Dendritic cell treated with granulocyte-macrophage colony-stimulating factor and Interleukin-4, amounts not matched to agents 40 ng/mL and 50 ng/mL, for 4 days (primary cell): ENCODE data around the gene MTFR1L.

ENCODE experiments used
- H3K27ac Mint-ChIP-seq: one replicate; pipeline ENCODE4 v1.8.0; 2022; ENCODE audit warnings: mild to moderate bottlenecking, mixed read lengths
- H3K27me3 Mint-ChIP-seq: one replicate; pipeline ENCODE4 v1.8.0; 2022; ENCODE audit warnings: mild to moderate bottlenecking, mixed read lengths
- H3K36me3 Mint-ChIP-seq: one replicate; pipeline ENCODE4 v1.8.0; 2022; ENCODE audit warnings: low read depth, mixed read lengths
- H3K4me1 Mint-ChIP-seq: one replicate; pipeline ENCODE4 v1.8.0; 2022; ENCODE audit warnings: low read depth, mixed read lengths
- H3K4me3 Mint-ChIP-seq: one replicate; pipeline ENCODE4 v1.8.0; 2022; ENCODE audit warnings: mild to moderate bottlenecking, moderate library complexity, mixed read lengths
- H3K9me3 Mint-ChIP-seq: one replicate; pipeline ENCODE4 v1.8.0; 2022; ENCODE audit warnings: mixed read lengths
- intact Hi-C: fragments of 100-400 bp; cut with micrococcal nuclease; formaldehyde crosslinking; loops from one replicate; pipeline ENCODE4 v1.15.0; 2022

Gene MTFR1L

GRCh38 chr1:25797939-25798338, 21.8 kb upstream of the MTFR1L start:
- H3K9me3 Mint-ChIP-seq = no peaks in the 10 kb centered on the region
- no peak overlapping the region for H3K27ac Mint-ChIP-seq
- H3K4me1 Mint-ChIP-seq = peaks cover 35% of the 10 kb centered on the region
- peaks cover 19% of the 10 kb centered on the region for H3K36me3 Mint-ChIP-seq
- no peak overlapping the region for H3K4me3 Mint-ChIP-seq
- intact Hi-C loops = loop anchor here (2.0 kb wide), 1 partner anchor 189 kb away; no protein-coding TSS in a partner anchor
- H3K27me3 Mint-ChIP-seq = peaks cover 8% of the 10 kb centered on the region

GRCh38 chr1:25798666-25799351, 20.9 kb upstream of the MTFR1L start:
- H3K36me3 Mint-ChIP-seq = peaks cover 19% of the 10 kb centered on the region
- peaks cover 8% of the 10 kb centered on the region for H3K27me3 Mint-ChIP-seq
- peak overlapping the region; percentile 73 for H3K27ac Mint-ChIP-seq
- no peaks in the 10 kb centered on the region for H3K9me3 Mint-ChIP-seq
- peaks cover 36% of the 10 kb centered on the region for H3K4me1 Mint-ChIP-seq
- intact Hi-C loops = no loop called here
- no peak overlapping the region for H3K4me3 Mint-ChIP-seq

GRCh38 chr1:25799352-25799934, 20.3 kb upstream of the MTFR1L start:
- no peaks in the 10 kb centered on the region for H3K9me3 Mint-ChIP-seq
- intact Hi-C loops = no loop called here
- H3K27me3 Mint-ChIP-seq = peaks cover 8% of the 10 kb centered on the region
- H3K27ac Mint-ChIP-seq = peak overlapping the region; percentile 73
- H3K4me1 Mint-ChIP-seq = peaks cover 36% of the 10 kb centered on the region
- H3K4me3 Mint-ChIP-seq = peak overlapping the region; percentile 67
- peaks cover 19% of the 10 kb centered on the region for H3K36me3 Mint-ChIP-seq

GRCh38 chr1:25799935-25800702, 19.6 kb upstream of the MTFR1L start, which contains the start of gene SELENON:
Gene SELENON, plus strand, starts transcription at chr1:25800193. Its CDS starts 38 bp downstream, at chr1:25800231.
- Mint-ChIP-seq H3K36me3 (peaks cover 21% of the 10 kb centered on the region), H3K4me3 (peak within 1 kb of the TSS; percentile 90), H3K4me1 (peaks cover 38% of the 10 kb centered on the region), H3K27ac (peak within 1 kb of the TSS; percentile 82), H3K9me3 (no peaks in the 10 kb centered on the region), H3K27me3 (peaks cover 6% of the 10 kb centered on the region)
- intact Hi-C loops = no loop called here

GRCh38 chr1:25800703-25801377, 18.9 kb upstream of the MTFR1L start:
- H3K27ac Mint-ChIP-seq = peak overlapping the region; percentile 82
- intact Hi-C loops = no loop called here
- peaks cover 45% of the 10 kb centered on the region for H3K4me1 Mint-ChIP-seq

GRCh38 chr1:25802915-25803314, 16.8 kb upstream of the MTFR1L start:
- H3K36me3 Mint-ChIP-seq = peaks cover 49% of the 10 kb centered on the region
- peaks cover 3% of the 10 kb centered on the region for H3K27me3 Mint-ChIP-seq
- H3K4me3 Mint-ChIP-seq = no peak overlapping the region
- intact Hi-C loops = no loop called here
- no peak overlapping the region for H3K27ac Mint-ChIP-seq
- no peaks in the 10 kb centered on the region for H3K9me3 Mint-ChIP-seq
- peaks cover 46% of the 10 kb centered on the region for H3K4me1 Mint-ChIP-seq

More at GRCh38 chr1:25800703-25801377, 18.9 kb upstream of the MTFR1L start:
- peaks cover 28% of the 10 kb centered on the region for H3K36me3 Mint-ChIP-seq
- no peaks in the 10 kb centered on the region for H3K9me3 Mint-ChIP-seq
- H3K27me3 Mint-ChIP-seq = peaks cover 5% of the 10 kb centered on the region
- H3K4me3 Mint-ChIP-seq = peak overlapping the region; percentile 90

GRCh38 chr1:25803368-25803767, 16.4 kb upstream of the MTFR1L start:
- peaks cover 3% of the 10 kb centered on the region for H3K27me3 Mint-ChIP-seq
- no peak overlapping the region for H3K27ac Mint-ChIP-seq
- H3K4me3 Mint-ChIP-seq = no peak overlapping the region
- no peaks in the 10 kb centered on the region for H3K9me3 Mint-ChIP-seq
- intact Hi-C loops = no loop called here
- H3K4me1 Mint-ChIP-seq = peaks cover 47% of the 10 kb centered on the region
- peaks cover 54% of the 10 kb centered on the region for H3K36me3 Mint-ChIP-seq

- no peaks in the 10 kb centered on the region for H3K9me3 Mint-ChIP-seq
- H3K4me3 Mint-ChIP-seq = no peak overlapping the region
- peaks cover 64% of the 10 kb centered on the region for H3K36me3 Mint-ChIP-seq
- H3K27ac Mint-ChIP-seq = no peak overlapping the region
- peaks cover 55% of the 10 kb centered on the region for H3K4me1 Mint-ChIP-seq
- peaks cover 3% of the 10 kb centered on the region for H3K27me3 Mint-ChIP-seq
- intact Hi-C loops = no loop called here
Observed at GRCh38 chr1:25804244-25804963, 15.3 kb upstream of the MTFR1L start.

GRCh38 chr1:25804964-25805862, 14.5 kb upstream of the MTFR1L start:
- Mint-ChIP-seq H3K4me1 (peaks cover 60% of the 10 kb centered on the region), H3K27me3 (peaks cover 3% of the 10 kb centered on the region), H3K9me3 (no peaks in the 10 kb centered on the region), H3K4me3 (no peak overlapping the region), H3K27ac (no peak overlapping the region), H3K36me3 (peaks cover 72% of the 10 kb centered on the region)
- intact Hi-C loops = no loop called here

- H3K9me3 Mint-ChIP-seq = no peaks in the 10 kb centered on the region
- intact Hi-C loops = no loop called here
- H3K27me3 Mint-ChIP-seq = peaks cover under 1% of the 10 kb centered on the region
- H3K4me3 Mint-ChIP-seq = no peak overlapping the region
- H3K36me3 Mint-ChIP-seq = peaks cover 72% of the 10 kb centered on the region
- no peak overlapping the region for H3K27ac Mint-ChIP-seq
- H3K4me1 Mint-ChIP-seq = peaks cover 60% of the 10 kb centered on the region
Observed at GRCh38 chr1:25805863-25806225, 13.9 kb upstream of the MTFR1L start.

- H3K27me3 Mint-ChIP-seq = no peaks in the 10 kb centered on the region
Observed at GRCh38 chr1:25806418-25806817, 13.3 kb upstream of the MTFR1L start.

GRCh38 chr1:25807480-25808390, 12.0 kb upstream of the MTFR1L start:
- Mint-ChIP-seq H3K4me1 (peaks cover 51% of the 10 kb centered on the region), H3K27me3 (no peaks in the 10 kb centered on the region), H3K27ac (no peak overlapping the region), H3K36me3 (peaks cover 77% of the 10 kb centered on the region), H3K4me3 (no peak overlapping the region), H3K9me3 (no peaks in the 10 kb centered on the region)
- intact Hi-C loops = no loop called here

More at GRCh38 chr1:25806418-25806817, 13.3 kb upstream of the MTFR1L start:
- Mint-ChIP-seq H3K36me3 (peaks cover 73% of the 10 kb centered on the region), H3K9me3 (no peaks in the 10 kb centered on the region), H3K4me1 (peaks cover 60% of the 10 kb centered on the region), H3K4me3 (no peak overlapping the region), H3K27ac (no peak overlapping the region)
- intact Hi-C loops = no loop called here
